KMS-11 (cell line): ENCODE measurements around the gene SMIM15.

Experiments
- H2AFZ ChIP-seq: fragments of 200-600 bp; sonication (generic); 2 replicates; pipeline ENCODE4 v1.6.1; 2016; ENCODE audit warnings: antibody characterized with exemption, mixed run types, low read depth
- H3K27ac ChIP-seq: fragments of 200-600 bp; sonication (generic); 2 replicates; pipeline ENCODE4 v1.6.1; 2016; ENCODE audit warnings: mild to moderate bottlenecking, mixed run types
- H3K27me3 ChIP-seq: fragments of 200-600 bp; sonication (generic); 2 replicates; pipeline ENCODE4 v1.6.1; 2017; ENCODE audit warnings: mild to moderate bottlenecking, low read depth, mixed run types, moderate library complexity; ENCODE audit not compliant: insufficient read depth
- H3K36me3 ChIP-seq: fragments of 200-600 bp; sonication (generic); 2 replicates; pipeline ENCODE4 v1.6.1; 2017; ENCODE audit warnings: mild to moderate bottlenecking, mixed run types; ENCODE audit not compliant: insufficient read depth
- H3K4me1 ChIP-seq: fragments of 200-600 bp; sonication (generic); 2 replicates; pipeline ENCODE4 v1.6.1; 2016; ENCODE audit warnings: mild to moderate bottlenecking, low read depth, mixed run types; ENCODE audit not compliant: poor library complexity, severe bottlenecking
- H3K4me2 ChIP-seq: fragments of 200-600 bp; sonication (generic); 2 replicates; pipeline ENCODE4 v1.7.0; 2016; ENCODE audit warnings: mild to moderate bottlenecking, mixed run types
- H3K4me3 ChIP-seq: fragments of 200-600 bp; sonication (generic); IDR thresholded peaks from 2 replicates; pipeline ENCODE4 v1.6.1; 2017; ENCODE audit warnings: low read depth, low read length, mixed read lengths; ENCODE audit not compliant: insufficient read depth
- H3K79me2 ChIP-seq: fragments of 200-600 bp; sonication (generic); 2 replicates; pipeline ENCODE4 v1.6.1; 2016; ENCODE audit warnings: low read depth, mixed run types; ENCODE audit not compliant: insufficient read depth
- H3K9ac ChIP-seq: fragments of 200-600 bp; sonication (generic); 2 replicates; pipeline ENCODE4 v1.6.1; 2016; ENCODE audit warnings: mild to moderate bottlenecking, mixed run types
- H4K20me1 ChIP-seq: fragments of 200-600 bp; sonication (generic); 2 replicates; pipeline ENCODE4 v1.6.1; 2016; ENCODE audit warnings: mild to moderate bottlenecking, mixed run types; ENCODE audit not compliant: insufficient read depth
- CTCF ChIP-seq: fragments of 200-600 bp; sonication (generic); conservative IDR thresholded peaks from 2 replicates; pipeline ENCODE4 v1.6.1; 2017; ENCODE audit warnings: low read depth, mild to moderate bottlenecking, antibody characterized with exemption, low read length, moderate library complexity, mixed read lengths

SMIM15 gene

GRCh38 chr5:61177716-61178115, 15.4 kb upstream of the SMIM15 start:
- H3K9ac ChIP-seq, result no peak overlapping the region
- H3K36me3 ChIP-seq, result no peaks in the 10 kb centered on the region
- no peak overlapping the region for H3K4me3 ChIP-seq
- H3K4me2 ChIP-seq, result no peak overlapping the region; the same call in 1 of the 2 replicates
- 0 out of 2 replicates have a peak overlapping the region, but pooled peaks have one; percentile 9 for H2AFZ ChIP-seq
- H3K27me3 ChIP-seq, result no peaks in the 10 kb centered on the region
- H4K20me1 ChIP-seq, result no peaks in the 10 kb centered on the region
- H3K27ac ChIP-seq, result no peak overlapping the region
- H3K4me1 ChIP-seq, result peaks cover 8% of the 10 kb centered on the region
- TF ChIP-seq CTCF, result no peak
- no peaks in the 10 kb centered on the region for H3K79me2 ChIP-seq

- Histone ChIP-seq H3K4me1 (peaks cover 8% of the 10 kb centered on the region), H3K4me3 (no peak overlapping the region), H4K20me1 (no peaks in the 10 kb centered on the region), H3K79me2 (no peaks in the 10 kb centered on the region), H3K27me3 (no peaks in the 10 kb centered on the region), H3K27ac (no peak overlapping the region), H3K9ac (no peak overlapping the region), H2AFZ (no peak overlapping the region), H3K4me2 (no peak overlapping the region), H3K36me3 (no peaks in the 10 kb centered on the region)
- no peak for TF ChIP-seq CTCF
Measured at GRCh38 chr5:61177070-61177469, 14.8 kb upstream of the SMIM15 start.

GRCh38 chr5:61176631-61177030, 14.4 kb upstream of the SMIM15 start:
- H3K27me3 ChIP-seq, result no peaks in the 10 kb centered on the region
- H3K27ac ChIP-seq, result no peak overlapping the region
- peaks cover 8% of the 10 kb centered on the region for H3K4me1 ChIP-seq
- H3K4me2 ChIP-seq, result no peak overlapping the region
- H3K79me2 ChIP-seq, result no peaks in the 10 kb centered on the region
- no peak for TF ChIP-seq CTCF
- H2AFZ ChIP-seq, result no peak overlapping the region
- no peaks in the 10 kb centered on the region for H4K20me1 ChIP-seq
- H3K4me3 ChIP-seq, result no peak overlapping the region
- no peak overlapping the region for H3K9ac ChIP-seq
- H3K36me3 ChIP-seq, result no peaks in the 10 kb centered on the region

- Histone ChIP-seq H3K36me3 (no peaks in the 10 kb centered on the region), H3K4me2 (no peak overlapping the region), H2AFZ (no peak overlapping the region), H3K27me3 (no peaks in the 10 kb centered on the region), H3K9ac (no peak overlapping the region), H4K20me1 (no peaks in the 10 kb centered on the region), H3K27ac (no peak overlapping the region), H3K4me1 (peaks cover 7% of the 10 kb centered on the region), H3K79me2 (no peaks in the 10 kb centered on the region), H3K4me3 (no peak overlapping the region)
- no peak for TF ChIP-seq CTCF
Measured at GRCh38 chr5:61171479-61171878, 9.2 kb upstream of the SMIM15 start.

- H3K27ac ChIP-seq, result no peak overlapping the region
- no peaks in the 10 kb centered on the region for H4K20me1 ChIP-seq
- no peaks in the 10 kb centered on the region for H3K27me3 ChIP-seq
- H3K9ac ChIP-seq, result no peak overlapping the region
- H3K4me2 ChIP-seq, result no peak overlapping the region
- no peak overlapping the region for H2AFZ ChIP-seq
- H3K4me1 ChIP-seq, result peaks cover 7% of the 10 kb centered on the region
- H3K79me2 ChIP-seq, result no peaks in the 10 kb centered on the region
- no peak for TF ChIP-seq CTCF
- no peak overlapping the region for H3K4me3 ChIP-seq
- H3K36me3 ChIP-seq, result no peaks in the 10 kb centered on the region
Measured at GRCh38 chr5:61168951-61169350, 6.7 kb upstream of the SMIM15 start.
